Tibial artery (tissue), 4 donors: Measurements from ENCODE around the gene ADAM11.
"Not testable (repeated sequence)": the region's sequence is repeated elsewhere in the genome, so short reads cannot be mapped to it uniquely, and the experiment has no call there.

Experiments used
- DNase-seq, 2 donors: peaks; one replicate each; pipeline ENCODE4 v3.0.0-alpha.2; 2019
- H3K27ac ChIP-seq, 2 donors: fragments of 200-600 bp; sonication (generic) in 1 of 2; 1 replicate in 1 of 2; 2 replicates in 1 of 2; pipeline ENCODE4 v1.5.1; 2018 to 2019; ENCODE audit warnings: mild to moderate bottlenecking in 1 of 2
- H3K27me3 ChIP-seq, 2 donors: fragments of 200-600 bp; sonication (generic) in 1 of 2; one replicate each; pipeline versions ENCODE4 v1.5.1 to v1.6.0; 2016 to 2019
- H3K36me3 ChIP-seq, 3 donors: fragments of 200-600 bp; sonication (generic) in 2 of 3; one replicate each; pipeline ENCODE4 v1.5.1; 2016 to 2019; ENCODE audit warnings: mild to moderate bottlenecking in 2 of 3
- H3K4me1 ChIP-seq, 4 donors: fragments of 200-600 bp; sonication (generic) in 2 of 4; 1 replicate in 3 of 4; 2 replicates in 1 of 4; pipeline ENCODE4 v1.5.1; 2016 to 2019
- H3K4me3 ChIP-seq, 2 donors: fragments of 200-600 bp; sonication (generic) in 1 of 2; 1 replicate in 1 of 2; 2 replicates in 1 of 2; pipeline ENCODE4 v1.5.1; 2018 to 2019; ENCODE audit warnings: mild to moderate bottlenecking in 2 of 2
- H3K9me3 ChIP-seq, 3 donors: fragments of 200-600 bp; sonication (generic) in 1 of 3; one replicate each; pipeline ENCODE4 v1.5.1; 2016 to 2019
- CTCF ChIP-seq, 2 experiments: fragments of 200-600 bp in 1 of 2; fragments of 450-650 bp in 1 of 2; IDR thresholded peaks; one replicate each; pipeline ENCODE4 v1.5.1; 2017 to 2019; ENCODE audit warnings: antibody characterized with exemption in 2 of 2, mild to moderate bottlenecking in 1 of 2, moderate library complexity in 1 of 2
- intact Hi-C: fragments of 100-400 bp; cut with DNase I; formaldehyde crosslinking; loops from one replicate; pipeline ENCODE4 v1.15.0; 2023; ENCODE audit warnings: low total_unique reads

Gene ADAM11

GRCh38 chr17:44758414-44759085, at the start of gene ADAM11:
Gene ADAM11 (plus strand): TSS chr17:44758988. CDS start chr17:44759200, 212 bp downstream.
- Histone ChIP-seq H3K27ac (no peak within 1 kb of the TSS), H3K4me3 (peak within 1 kb of the TSS; percentile 37 to 49), H3K27me3 (peaks cover 0 to 58% of the 10 kb centered on the region in 2 donors), H3K9me3 (no peaks in the 10 kb centered on the region), H3K36me3 (no peaks in the 10 kb centered on the region), H3K4me1 (peaks cover 0 to 16% (median 13%) of the 10 kb centered on the region in 4 donors)
- intact Hi-C loops, result no loop called here
- no peak for TF ChIP-seq CTCF (IDR thresholded peaks at IDR 0.05)
- DNase-seq, result no peak

- H3K27ac ChIP-seq, result no peak overlapping the region
- H3K9me3 ChIP-seq, result no peaks in the 10 kb centered on the region
- no peaks in the 10 kb centered on the region for H3K4me1 ChIP-seq
- no peaks in the 10 kb centered on the region for H3K27me3 ChIP-seq
- H3K4me3 ChIP-seq, result no peak overlapping the region
- intact Hi-C loops, result no loop called here
- no peak for DNase-seq
- H3K36me3 ChIP-seq, result peaks cover 0 to 33% (median 6%) of the 10 kb centered on the region in 3 donors
- no peak for TF ChIP-seq CTCF (IDR thresholded peaks at IDR 0.05)
Observed at GRCh38 chr17:44719444-44719843, 39.3 kb upstream of the ADAM11 start.

GRCh38 chr17:44722254-44722653, 36.5 kb upstream of the ADAM11 start:
- H3K4me3 ChIP-seq, result no peak overlapping the region
- no peak for TF ChIP-seq CTCF (IDR thresholded peaks at IDR 0.05)
- DNase-seq, result no peak
- H3K9me3 ChIP-seq, result no peaks in the 10 kb centered on the region
- H3K27me3 ChIP-seq, result no peaks in the 10 kb centered on the region
- no peaks in the 10 kb centered on the region for H3K4me1 ChIP-seq
- H3K36me3 ChIP-seq, result peaks cover 0 to 34% (median 6%) of the 10 kb centered on the region in 3 donors
- H3K27ac ChIP-seq, result no peak overlapping the region
- intact Hi-C loops, result no loop called here

DNA sequence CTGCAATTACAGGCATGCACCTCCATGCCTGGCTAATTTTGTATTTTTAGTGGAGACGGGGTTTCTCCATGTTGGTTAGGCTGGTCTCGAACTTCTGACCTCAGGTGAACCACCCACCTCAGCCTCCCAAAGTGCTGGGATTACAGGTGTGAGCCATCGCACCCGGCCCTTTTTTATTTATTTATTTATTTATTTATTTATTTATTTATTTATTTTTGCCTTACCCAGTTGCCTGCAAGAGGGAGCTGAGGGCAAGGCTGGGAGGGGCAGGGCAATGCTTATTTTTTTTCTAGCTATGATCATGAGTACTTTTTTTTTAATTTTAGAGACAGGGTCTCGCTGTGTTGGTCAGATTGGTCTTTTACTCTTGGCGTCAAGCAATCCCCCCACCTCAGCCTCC, 32.7 kb upstream of the ADAM11 start:
- intact Hi-C loops, DNase-seq, H3K4me3 ChIP-seq, H3K27me3 ChIP-seq, H3K4me1 ChIP-seq, H3K9me3 ChIP-seq, H3K27ac ChIP-seq: not testable (repeated sequence)
- peaks cover 6 to 38% (median 8%) of the 10 kb centered on the region in 3 donors for H3K36me3 ChIP-seq

GRCh38 chr17:44733753-44734152, 25.0 kb upstream of the ADAM11 start:
- Histone ChIP-seq H3K4me3 (no peak overlapping the region), H3K36me3 (peaks cover 0 to 23% (median 8%) of the 10 kb centered on the region in 3 donors), H3K4me1 (no peaks in the 10 kb centered on the region), H3K27me3 (no peaks in the 10 kb centered on the region), H3K27ac (no peak overlapping the region), H3K9me3 (no peaks in the 10 kb centered on the region)
- intact Hi-C loops, result no loop called here
- no peak for TF ChIP-seq CTCF (IDR thresholded peaks at IDR 0.05)
- no peak for DNase-seq

GRCh38 chr17:44734272-44734671, 24.5 kb upstream of the ADAM11 start:
- Histone ChIP-seq H3K4me3 (no peak overlapping the region), H3K27me3 (no peaks in the 10 kb centered on the region), H3K4me1 (no peaks in the 10 kb centered on the region), H3K36me3 (peaks cover 0 to 24% (median 8%) of the 10 kb centered on the region in 3 donors), H3K27ac (no peak overlapping the region), H3K9me3 (no peaks in the 10 kb centered on the region)
- no peak for TF ChIP-seq CTCF (IDR thresholded peaks at IDR 0.05)
- intact Hi-C loops, result no loop called here
- DNase-seq, result no peak
